HG03103 (cell line): Measurements from ENCODE around the gene CNIH2.
A peak's percentile ranks its signal among the peaks of the same experiment; 100 is the strongest.

Experiments used
- ATAC-seq: cut with Tn5 transposase; IDR thresholded peaks from one replicate; pipeline ENCODE4 v1.9.1; 2021; ENCODE audit warnings: low read depth; ENCODE audit not compliant: unreplicated experiment

The CNIH2 gene

GRCh38 chr11:66326261-66327111 lies 48.5 kb downstream of the CNIH2 start:
- ATAC-seq = no peak

- ATAC-seq = no peak
These were observed 49.4 kb downstream of the CNIH2 start for GRCh38 chr11:66327171-66328030.

- ATAC-seq = no peak
These were observed 50.0 kb downstream of the CNIH2 start for GRCh38 chr11:66328031-66328301.

GRCh38 chr11:66328302-66329144 lies 50.5 kb downstream of the CNIH2 start:
- peak; percentile 63 for ATAC-seq

DNA sequence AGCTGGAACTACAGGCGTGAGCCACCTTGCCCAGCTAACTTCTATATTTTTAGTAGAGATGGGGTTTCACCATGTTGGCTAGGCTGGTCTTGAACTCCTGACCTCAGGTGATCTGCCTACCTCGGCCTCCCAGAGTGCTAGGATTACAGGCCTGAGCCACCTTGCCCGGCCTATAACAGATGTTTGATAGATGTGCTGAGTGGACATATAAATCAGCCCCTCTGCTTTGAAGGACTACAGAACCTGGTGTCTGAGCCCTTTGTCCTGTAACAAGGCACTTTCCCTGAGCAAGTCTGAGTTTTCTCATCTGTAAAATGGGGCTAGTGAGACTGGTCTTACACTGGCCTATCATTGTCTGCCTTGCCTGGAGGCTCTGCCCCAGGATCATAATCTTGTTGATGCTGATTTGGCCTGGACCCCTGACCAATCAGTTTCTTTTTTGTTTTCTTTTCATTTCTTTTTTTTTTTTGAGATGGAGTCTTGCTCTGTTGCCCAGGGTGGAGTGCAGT lies 51.2 kb downstream of the CNIH2 start:
- ATAC-seq = no peak

DNA sequence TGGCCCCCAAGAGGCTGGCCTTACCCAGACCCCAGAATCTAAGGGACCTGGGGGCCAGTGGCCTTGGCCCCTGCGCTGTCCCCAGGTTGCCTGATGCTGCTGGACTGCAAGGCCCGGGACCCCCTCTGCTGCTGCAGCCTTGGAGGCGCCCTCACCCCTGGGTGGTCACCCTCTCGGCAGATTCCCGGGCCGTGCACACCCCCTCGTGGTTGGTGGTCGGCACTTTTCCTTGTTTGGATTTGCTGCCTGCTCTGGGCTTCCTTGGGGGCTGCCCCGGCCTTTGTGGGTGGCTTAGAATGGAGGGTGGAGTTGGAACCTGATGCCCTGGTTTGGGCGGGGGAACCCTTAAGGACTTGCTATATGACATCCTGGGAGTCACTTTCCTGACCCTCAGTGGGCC lies 53.0 kb downstream of the CNIH2 start:
- ATAC-seq = no peak

- no peak for ATAC-seq
These were observed 53.8 kb downstream of the CNIH2 start for GRCh38 chr11:66331542-66332370.

DNA sequence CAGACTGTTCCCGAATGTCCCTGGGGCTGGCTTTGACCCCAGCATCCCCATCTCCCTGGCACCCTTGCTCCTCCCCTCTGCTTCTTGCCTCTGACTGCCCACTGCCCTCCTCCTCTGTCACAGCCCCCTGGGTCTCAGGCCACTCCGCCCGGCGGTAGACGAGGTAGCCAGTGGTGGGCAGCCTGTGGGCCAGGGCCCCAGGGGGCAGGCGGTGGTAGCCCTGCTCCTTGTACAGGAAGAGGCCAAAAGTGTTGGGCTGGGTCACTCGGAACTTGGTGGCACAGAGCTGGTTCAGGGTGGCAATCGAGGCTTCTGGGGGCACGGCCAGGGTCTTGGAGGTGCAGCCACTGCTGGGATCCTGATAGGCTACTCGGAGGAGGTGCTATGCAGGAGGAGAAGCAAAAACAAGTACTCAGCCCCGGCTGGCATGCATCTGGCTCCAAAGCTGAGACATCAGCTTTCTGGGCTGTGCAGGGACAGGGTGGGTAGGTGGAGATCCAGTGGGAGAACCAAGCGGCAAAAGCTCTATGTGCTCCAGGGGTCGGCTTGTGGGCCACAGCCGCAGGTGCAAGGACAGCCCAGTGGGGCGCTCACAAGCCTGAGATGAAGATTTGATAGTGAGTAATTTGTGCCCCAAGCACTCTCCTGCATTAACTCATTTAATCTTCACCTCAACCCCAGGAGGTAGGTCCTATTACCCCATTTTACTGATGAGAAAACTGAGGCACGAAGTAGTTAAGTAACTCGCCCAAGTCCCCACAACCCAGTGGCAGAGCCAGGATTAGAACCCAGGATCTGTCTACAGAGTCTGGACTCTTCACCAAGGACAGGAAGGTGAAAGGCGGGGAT lies 54.6 kb downstream of the CNIH2 start:
- ATAC-seq = no peak

DNA sequence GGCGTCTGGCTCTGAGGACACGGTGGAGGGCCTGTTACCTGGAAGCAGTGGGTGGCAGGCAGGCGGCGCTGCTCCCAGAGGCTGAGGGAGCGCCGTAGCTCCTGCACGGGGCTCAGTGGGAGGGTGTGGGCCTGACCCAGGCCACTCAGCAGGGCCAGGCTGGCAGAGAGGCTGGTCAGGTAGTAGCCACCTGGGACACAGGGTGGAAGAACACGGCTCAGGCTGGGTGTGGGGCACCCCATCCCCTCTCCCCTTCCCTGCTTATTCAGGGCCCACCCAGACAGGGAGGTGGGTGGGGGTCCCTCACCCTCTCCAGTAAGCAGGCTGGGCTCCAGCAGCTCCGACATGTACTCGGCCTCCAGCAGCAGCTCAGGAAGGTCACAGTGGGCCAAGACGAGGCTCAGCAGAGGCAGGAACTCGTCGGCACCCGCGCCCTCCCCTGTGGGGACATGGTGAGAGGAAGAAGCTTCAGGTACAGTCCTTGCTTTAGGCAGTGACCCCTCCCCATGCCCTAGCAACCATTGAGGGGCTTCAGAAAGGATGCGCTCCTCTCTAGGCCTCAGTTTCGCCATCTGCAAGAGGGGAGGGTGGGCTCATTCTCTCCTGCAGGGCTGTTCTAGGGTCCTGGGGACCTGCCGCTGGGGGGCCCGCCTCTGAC lies 55.4 kb downstream of the CNIH2 start:
- no peak for ATAC-seq
